SK-N-MC (cell line): ENCODE data around the gene MTFR2.

ENCODE experiments used
- EZH2 ChIP-seq: fragments of 200-600 bp; sonication (generic); IDR thresholded peaks from one replicate; pipeline ENCODE4 v1.6.1; 2017; ENCODE audit warnings: antibody characterized with exemption
- POLR2AphosphoS5 ChIP-seq: IDR thresholded peaks from 2 replicates; pipeline ENCODE4 v1.6.1; 2012; ENCODE audit warnings: mild to moderate bottlenecking, low read depth, low read length, borderline replicate concordance

- TF ChIP-seq EZH2 (no peak), POLR2AphosphoS5 (no peak)
Observed at GRCh38 chr6:136225496-136225895, 24.6 kb downstream of the MTFR2 start.
